Measurements from ENCODE around the gene TBX2. TPM values are rescaled to one million over a fixed set of nuclear protein-coding genes. Genes with fewer than 3 reads are reported as not detected.

Gene TBX2
- total RNA-seq, 2 donors from 2014 or later, result 0.07 TPM; not detected in 1

DNA sequence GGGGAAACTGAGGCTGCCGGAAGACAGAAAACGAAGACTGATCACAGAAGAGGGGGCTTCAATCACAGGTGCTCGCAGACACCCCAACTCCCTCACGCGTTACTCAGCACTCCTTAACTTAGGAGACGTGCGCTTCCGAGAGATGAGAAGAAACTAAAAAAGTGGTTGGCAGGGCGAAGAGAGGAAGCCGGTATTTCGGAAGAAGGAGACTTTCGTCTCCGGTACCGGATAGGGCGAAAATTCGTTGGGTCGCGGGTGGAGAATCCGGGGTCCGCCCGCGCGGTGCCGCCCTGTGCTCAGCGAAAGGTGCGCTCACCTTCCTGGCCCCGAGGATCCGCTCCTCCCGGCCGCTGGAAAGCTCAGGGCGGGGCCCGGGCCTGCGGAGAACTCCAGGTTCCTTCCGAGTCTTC, 917 bp upstream of the TBX2 start:
- H3K27me3 ChIP-seq (ENCODE audit: control insufficient read depth, insufficient read depth, low read length, poor library complexity, severe bottlenecking), result peaks cover 92% of the 10 kb centered on the region
- H3K27ac Mint-ChIP-seq, result no peak overlapping the region
- peak overlapping the region; percentile 45 for H3K4me3 Mint-ChIP-seq
- peaks cover 2% of the 10 kb centered on the region for H3K9me3 Mint-ChIP-seq
- peak overlapping the region; percentile 35 for H3K4me3 ChIP-seq (ENCODE audit: low read length)
- no peaks in the 10 kb centered on the region for H3K9me3 ChIP-seq (ENCODE audit: control insufficient read depth, low read length)
- TF ChIP-seq, protein P1, sequence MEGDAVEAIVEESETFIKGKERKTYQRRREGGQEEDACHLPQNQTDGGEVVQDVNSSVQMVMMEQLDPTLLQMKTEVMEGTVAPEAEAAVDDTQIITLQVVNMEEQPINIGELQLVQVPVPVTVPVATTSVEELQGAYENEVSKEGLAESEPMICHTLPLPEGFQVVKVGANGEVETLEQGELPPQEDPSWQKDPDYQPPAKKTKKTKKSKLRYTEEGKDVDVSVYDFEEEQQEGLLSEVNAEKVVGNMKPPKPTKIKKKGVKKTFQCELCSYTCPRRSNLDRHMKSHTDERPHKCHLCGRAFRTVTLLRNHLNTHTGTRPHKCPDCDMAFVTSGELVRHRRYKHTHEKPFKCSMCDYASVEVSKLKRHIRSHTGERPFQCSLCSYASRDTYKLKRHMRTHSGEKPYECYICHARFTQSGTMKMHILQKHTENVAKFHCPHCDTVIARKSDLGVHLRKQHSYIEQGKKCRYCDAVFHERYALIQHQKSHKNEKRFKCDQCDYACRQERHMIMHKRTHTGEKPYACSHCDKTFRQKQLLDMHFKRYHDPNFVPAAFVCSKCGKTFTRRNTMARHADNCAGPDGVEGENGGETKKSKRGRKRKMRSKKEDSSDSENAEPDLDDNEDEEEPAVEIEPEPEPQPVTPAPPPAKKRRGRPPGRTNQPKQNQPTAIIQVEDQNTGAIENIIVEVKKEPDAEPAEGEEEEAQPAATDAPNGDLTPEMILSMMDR (conservative IDR thresholded peaks at IDR 0.05), result no peak
- H3K4me1 Mint-ChIP-seq, result peaks cover 19% of the 10 kb centered on the region
- H3K27ac ChIP-seq (ENCODE audit: low read depth, low read length), result no peak overlapping the region
- no peak overlapping the region for H3K9ac ChIP-seq (ENCODE audit: extremely low read depth, low read length, poor library complexity, severe bottlenecking)
- WGBS, 2 experiments (ENCODE audit: insufficient coverage in 1 of 2, insufficient read length in 1 of 2), result 3 to 5% methylated on average over 16 to 34 of the region's 34 CpGs
- DNase-seq, result no peak
- H3K36me3 ChIP-seq (ENCODE audit: control insufficient read depth, insufficient read depth, low read length), result no peaks in the 10 kb centered on the region
- no peaks in the 10 kb centered on the region for H3K36me3 Mint-ChIP-seq (ENCODE audit: low read depth)
- H3K4me1 ChIP-seq (ENCODE audit: control insufficient read depth, insufficient read depth, low read length), result peaks cover 3% of the 10 kb centered on the region
- peaks cover 92% of the 10 kb centered on the region for H3K27me3 Mint-ChIP-seq (ENCODE audit: insufficient read depth)

DNA sequence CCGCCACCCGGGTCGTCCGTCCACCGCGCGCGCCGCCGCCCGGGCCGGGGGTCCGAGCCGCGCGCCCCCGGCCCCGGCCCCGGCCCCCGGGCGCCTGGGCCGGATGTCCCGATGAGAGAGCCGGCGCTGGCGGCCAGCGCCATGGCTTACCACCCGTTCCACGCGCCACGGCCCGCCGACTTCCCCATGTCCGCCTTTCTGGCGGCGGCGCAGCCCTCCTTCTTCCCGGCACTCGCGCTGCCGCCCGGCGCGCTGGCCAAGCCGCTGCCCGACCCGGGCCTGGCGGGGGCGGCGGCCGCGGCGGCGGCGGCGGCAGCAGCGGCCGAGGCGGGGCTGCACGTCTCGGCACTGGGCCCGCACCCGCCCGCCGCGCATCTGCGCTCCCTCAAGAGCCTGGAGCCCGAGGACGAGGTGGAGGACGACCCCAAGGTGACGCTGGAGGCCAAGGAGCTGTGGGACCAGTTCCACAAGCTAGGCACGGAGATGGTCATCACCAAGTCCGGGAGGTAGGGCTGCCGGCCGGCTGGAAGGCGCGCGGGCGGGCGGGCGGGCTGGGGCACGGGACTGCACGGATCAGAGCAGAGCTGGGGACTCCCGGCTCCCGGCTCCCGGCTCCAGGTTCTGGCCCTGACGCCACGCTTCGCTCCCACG, 548 bp downstream of the TBX2 start:
- Mint-ChIP-seq H3K4me3 (peak overlapping the region; percentile 32), H3K27ac (no peak overlapping the region), H3K4me1 (peaks cover 7% of the 10 kb centered on the region), H3K27me3 (ENCODE audit: insufficient read depth) (peaks cover 92% of the 10 kb centered on the region), H3K9me3 (peaks cover 2% of the 10 kb centered on the region), H3K36me3 (ENCODE audit: low read depth) (no peaks in the 10 kb centered on the region)
- TF ChIP-seq, protein P1 (conservative IDR thresholded peaks at IDR 0.05), result no peak
- 1 to 2% methylated on average over 8 to 90 of the region's 90 CpGs for WGBS, 2 experiments (ENCODE audit: insufficient coverage in 1 of 2, insufficient read length in 1 of 2)
- peak; percentile 87 for DNase-seq
- Histone ChIP-seq H3K9me3 (ENCODE audit: control insufficient read depth, low read length) (no peaks in the 10 kb centered on the region), H3K4me1 (ENCODE audit: control insufficient read depth, insufficient read depth, low read length) (no peaks in the 10 kb centered on the region), H3K4me3 (ENCODE audit: low read length) (no peak overlapping the region), H3K27me3 (ENCODE audit: control insufficient read depth, insufficient read depth, low read length, poor library complexity, severe bottlenecking) (peaks cover 95% of the 10 kb centered on the region), H3K9ac (ENCODE audit: extremely low read depth, low read length, poor library complexity, severe bottlenecking) (no peak overlapping the region), H3K27ac (ENCODE audit: low read depth, low read length) (no peak overlapping the region), H3K36me3 (ENCODE audit: control insufficient read depth, insufficient read depth, low read length) (no peaks in the 10 kb centered on the region)

DNA sequence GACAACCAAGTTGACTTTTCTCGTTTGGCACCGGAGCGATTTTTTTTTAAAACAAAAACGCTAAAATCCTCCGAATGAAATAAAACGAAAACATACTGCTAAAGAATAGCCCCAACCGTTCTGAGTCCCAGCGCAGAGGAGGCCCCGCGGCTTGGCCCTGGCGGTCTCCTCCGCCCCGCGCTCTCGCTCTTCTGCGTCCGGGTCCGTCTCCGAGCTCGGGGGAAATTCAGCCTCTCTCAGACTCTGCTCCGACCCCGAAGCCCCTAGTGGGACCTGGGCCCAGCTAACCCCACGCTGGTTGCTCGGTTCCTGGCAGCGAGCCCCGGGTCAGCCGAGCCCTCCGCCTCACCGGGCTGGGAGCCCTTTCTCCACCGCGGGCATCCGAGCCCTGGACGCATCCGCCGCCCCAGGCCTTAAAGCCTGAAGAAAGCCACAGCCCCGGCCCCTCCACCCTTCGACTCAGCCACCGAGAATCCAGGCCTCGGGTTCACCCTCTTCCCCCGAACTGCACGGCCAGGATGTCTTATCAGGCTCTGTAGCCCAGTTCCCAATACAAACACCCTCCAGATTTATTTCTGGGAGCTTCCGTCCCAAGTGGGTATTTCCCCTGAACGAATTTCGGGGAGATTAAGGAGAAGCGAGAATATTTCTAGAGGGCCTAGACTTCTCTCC, 1.2 kb downstream of the TBX2 start:
- H3K4me1 ChIP-seq (ENCODE audit: control insufficient read depth, insufficient read depth, low read length), result no peaks in the 10 kb centered on the region
- H3K4me1 Mint-ChIP-seq, result peaks cover 3% of the 10 kb centered on the region
- H3K36me3 Mint-ChIP-seq (ENCODE audit: low read depth), result no peaks in the 10 kb centered on the region
- H3K36me3 ChIP-seq (ENCODE audit: control insufficient read depth, insufficient read depth, low read length), result no peaks in the 10 kb centered on the region
- no peak overlapping the region for H3K27ac Mint-ChIP-seq
- no peak overlapping the region for H3K4me3 ChIP-seq (ENCODE audit: low read length)
- H3K27me3 ChIP-seq (ENCODE audit: control insufficient read depth, insufficient read depth, low read length, poor library complexity, severe bottlenecking), result peaks cover 95% of the 10 kb centered on the region
- TF ChIP-seq, protein P1 (conservative IDR thresholded peaks at IDR 0.05), result no peak
- whole genome bisulfite sequencing, 2 experiments (ENCODE audit: insufficient coverage in 1 of 2, insufficient read length in 1 of 2), result 4 to 6% methylated on average over 22 to 45 of the region's 45 CpGs
- peak overlapping the region; percentile 32 for H3K4me3 Mint-ChIP-seq
- DNase-seq, result peak; percentile 78
- no peak overlapping the region for H3K27ac ChIP-seq (ENCODE audit: low read depth, low read length)
- no peaks in the 10 kb centered on the region for H3K9me3 ChIP-seq (ENCODE audit: control insufficient read depth, low read length)
- peaks cover 92% of the 10 kb centered on the region for H3K27me3 Mint-ChIP-seq (ENCODE audit: insufficient read depth)
- H3K9ac ChIP-seq (ENCODE audit: extremely low read depth, low read length, poor library complexity, severe bottlenecking), result no peak overlapping the region
- H3K9me3 Mint-ChIP-seq, result no peaks in the 10 kb centered on the region
